Activated T-cell treated with anti-CD3 and anti-CD28 coated beads for 48 hours (primary cell): ENCODE results near the gene MYH11.
"Not testable (repeated sequence)": the region's sequence is repeated elsewhere in the genome, so short reads cannot be mapped to it uniquely, and the experiment has no call there.

Experiments used
- DNase-seq: peaks from one replicate; pipeline ENCODE4 v3.0.0-alpha.2; 2020; ENCODE audit warnings: low read depth

MYH11 gene

GRCh38 chr16:15839204-15839603 is 17.6 kb downstream of the MYH11 start:
- DNase-seq: not testable (repeated sequence)

GRCh38 chr16:15837761-15838160 is 19.1 kb downstream of the MYH11 start:
- DNase-seq: no peak

- DNase-seq: no peak
Observed at GRCh38 chr16:15836965-15837611, 19.7 kb downstream of the MYH11 start.

- DNase-seq: no peak
Observed at GRCh38 chr16:15836074-15836473, 20.8 kb downstream of the MYH11 start.

GRCh38 chr16:15835136-15835878 is 21.5 kb downstream of the MYH11 start:
- DNase-seq: no peak

GRCh38 chr16:15834502-15834901 is 22.3 kb downstream of the MYH11 start:
- no peak for DNase-seq

- no peak for DNase-seq
Observed at GRCh38 chr16:15833541-15833940, 23.3 kb downstream of the MYH11 start.

- DNase-seq: no peak
Observed at GRCh38 chr16:15832241-15832640, 24.6 kb downstream of the MYH11 start.

- DNase-seq: no peak
Observed at GRCh38 chr16:15830832-15831451, 25.9 kb downstream of the MYH11 start.

- DNase-seq: no peak
Observed at GRCh38 chr16:15829460-15829859, 27.4 kb downstream of the MYH11 start.

GRCh38 chr16:15827709-15828343 is 29.0 kb downstream of the MYH11 start:
- no peak for DNase-seq

GRCh38 chr16:15827299-15827698 is 29.5 kb downstream of the MYH11 start:
- no peak for DNase-seq

GRCh38 chr16:15825750-15826305 is 31.0 kb downstream of the MYH11 start:
- no peak for DNase-seq

GRCh38 chr16:15822957-15823356 is 33.9 kb downstream of the MYH11 start:
- no peak for DNase-seq

- DNase-seq: no peak
Observed at GRCh38 chr16:15820837-15821236, 36.0 kb downstream of the MYH11 start.

- no peak for DNase-seq
Observed at GRCh38 chr16:15819046-15819445, 37.8 kb downstream of the MYH11 start.

GRCh38 chr16:15817446-15817845 is 39.4 kb downstream of the MYH11 start:
- DNase-seq: no peak

- DNase-seq: no peak
Observed at GRCh38 chr16:15816228-15816627, 40.6 kb downstream of the MYH11 start.

GRCh38 chr16:15812401-15812750 is 44.5 kb downstream of the MYH11 start:
- DNase-seq: not testable (repeated sequence)

- DNase-seq: no peak
Observed at GRCh38 chr16:15811481-15812400, 45.1 kb downstream of the MYH11 start.

GRCh38 chr16:15810949-15811348 is 45.9 kb downstream of the MYH11 start:
- no peak for DNase-seq
